Neural progenitor cell (in vitro differentiated cells): Measurements from ENCODE around the gene CCSER1. TPM values are rescaled to one million over a fixed set of nuclear protein-coding genes. Genes with fewer than 3 reads are reported as not detected.

ENCODE experiments used
- DNase-seq: peaks from one replicate; pipeline ENCODE4 v3.0.0-alpha.2; 2016; ENCODE audit warnings: low spot score
- H2AFZ ChIP-seq: fragments of 200-600 bp; sonication (generic); replicated peaks from 2 replicates; pipeline ENCODE4 v1.6.1; 2016; ENCODE audit warnings: antibody characterized with exemption
- H3F3A ChIP-seq: fragments of 200-600 bp; sonication (generic); 2 replicates; pipeline ENCODE4 v1.6.1; 2016; ENCODE audit warnings: antibody characterized with exemption, low read depth
- H3K27ac ChIP-seq: fragments of 200-600 bp; sonication (generic); 2 replicates; pipeline ENCODE4 v1.5.1; 2016; ENCODE audit warnings: mild to moderate bottlenecking
- H3K27me3 ChIP-seq: fragments of 200-600 bp; sonication (generic); 2 replicates; pipeline ENCODE4 v1.6.1; 2016; ENCODE audit warnings: mild to moderate bottlenecking, moderate library complexity
- H3K36me3 ChIP-seq: fragments of 200-600 bp; sonication (generic); 2 replicates; pipeline ENCODE4 v1.5.1; 2016
- H3K4me1 ChIP-seq: fragments of 200-600 bp; sonication (generic); 2 replicates; pipeline ENCODE4 v1.6.1; 2016; ENCODE audit warnings: mixed run types
- H3K4me2 ChIP-seq: fragments of 200-600 bp; sonication (generic); 2 replicates; pipeline ENCODE4 v1.6.1; 2016
- H3K4me3 ChIP-seq: fragments of 200-600 bp; sonication (generic); 2 replicates; pipeline ENCODE4 v1.5.1; 2016
- H3K79me2 ChIP-seq: fragments of 200-600 bp; sonication (generic); 2 replicates; pipeline ENCODE4 v1.6.1; 2016; ENCODE audit warnings: low read depth
- H3K9ac ChIP-seq: fragments of 200-600 bp; sonication (generic); 2 replicates; pipeline ENCODE4 v1.6.1; 2016
- H3K9me3 ChIP-seq: fragments of 200-600 bp; sonication (generic); 2 replicates; pipeline ENCODE4 v1.5.1; 2016; ENCODE audit warnings: low read depth
- H4K20me1 ChIP-seq: fragments of 200-600 bp; sonication (generic); 2 replicates; pipeline ENCODE4 v1.6.1; 2016; ENCODE audit warnings: low read depth
- H3K27ac Mint-ChIP-seq: 3 replicates; pipeline ENCODE4 v1.8.0; 2021; ENCODE audit warnings: mixed read lengths
- H3K27me3 Mint-ChIP-seq: 2 replicates; pipeline ENCODE4 v1.8.0; 2022; ENCODE audit warnings: low read depth, mild to moderate bottlenecking, inconsistent platforms, moderate library complexity, mixed read lengths; ENCODE audit not compliant: insufficient read depth
- H3K36me3 Mint-ChIP-seq: 3 replicates; pipeline ENCODE4 v1.8.0; 2021; ENCODE audit warnings: mixed read lengths
- H3K4me1 Mint-ChIP-seq: 3 replicates; pipeline ENCODE4 v1.8.0; 2021; ENCODE audit warnings: mixed read lengths
- H3K4me3 Mint-ChIP-seq: 3 replicates; pipeline ENCODE4 v1.8.0; 2021; ENCODE audit warnings: mild to moderate bottlenecking, moderate library complexity, mixed read lengths
- H3K9me3 Mint-ChIP-seq: 3 replicates; pipeline ENCODE4 v1.8.0; 2020; ENCODE audit warnings: mixed read lengths
- EZH2 ChIP-seq: fragments of 200-600 bp; sonication (generic); IDR thresholded peaks from 2 replicates; pipeline ENCODE4 v1.6.1; 2017; ENCODE audit warnings: antibody characterized with exemption, mild to moderate bottlenecking, moderate library complexity
- EZH2phosphoT487 ChIP-seq: fragments of 200-600 bp; sonication (generic); IDR thresholded peaks from 2 replicates; pipeline ENCODE4 v1.6.1; 2017; ENCODE audit warnings: antibody characterized with exemption
- total RNA-seq: library from RNA; depleted of rRNA; stranded (reverse); fragments of >200 nt; gene quantifications from 2 replicates; pipeline ENCODE4 v1.2.3, GENCODE V29; 2015; ENCODE audit warnings: low replicate concordance
- TF ChIP-seq, protein P1 (sequence below): fragments of 200-600 bp; sonication (generic); IDR thresholded peaks from 2 replicates; pipeline ENCODE4 v1.5.1; 2017; ENCODE audit warnings: antibody characterized with exemption, mild to moderate bottlenecking

The CCSER1 gene
- total RNA-seq, 1 donor from 2014 or later: 0.77 TPM

DNA sequence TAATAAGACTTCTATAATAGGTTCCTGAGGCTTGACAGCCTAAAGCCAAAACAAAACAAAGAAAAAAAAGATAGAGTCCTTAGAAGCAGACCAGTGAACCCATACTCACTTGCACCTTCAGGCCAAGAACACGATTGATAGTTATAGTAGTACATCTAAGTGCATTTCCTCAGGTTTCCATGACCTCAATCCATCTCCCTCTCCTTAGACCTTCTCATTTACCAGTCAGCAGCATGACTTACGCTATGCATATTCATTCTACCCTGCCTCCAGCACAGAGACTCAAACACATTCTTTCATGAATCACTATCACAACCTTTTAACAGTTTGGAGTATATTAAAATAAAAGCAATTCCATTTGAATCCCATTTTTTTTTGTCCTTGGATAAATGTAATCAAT, 855.6 kb downstream of the CCSER1 start:
- H3K27me3 Mint-ChIP-seq: peaks cover 2% of the 10 kb centered on the region
- no peak overlapping the region for H3K4me2 ChIP-seq
- no peaks in the 10 kb centered on the region for H3K9me3 Mint-ChIP-seq
- H3K4me1 ChIP-seq: no peaks in the 10 kb centered on the region
- no peak for DNase-seq
- no peak overlapping the region for H2AFZ ChIP-seq
- H3K27ac ChIP-seq: no peak overlapping the region
- no peaks in the 10 kb centered on the region for H3K36me3 ChIP-seq
- H3K4me1 Mint-ChIP-seq: no peaks in the 10 kb centered on the region
- H3K27ac Mint-ChIP-seq: no peak overlapping the region
- no peaks in the 10 kb centered on the region for H3F3A ChIP-seq
- no peaks in the 10 kb centered on the region for H3K9me3 ChIP-seq
- no peaks in the 10 kb centered on the region for H3K36me3 Mint-ChIP-seq
- no peak overlapping the region for H3K4me3 ChIP-seq
- H4K20me1 ChIP-seq: no peaks in the 10 kb centered on the region
- no peak overlapping the region for H3K9ac ChIP-seq
- H3K27me3 ChIP-seq: no peaks in the 10 kb centered on the region
- H3K4me3 Mint-ChIP-seq: no peak overlapping the region
- TF ChIP-seq EZH2 (no peak), EZH2phosphoT487 (no peak)
- TF ChIP-seq, protein P1, sequence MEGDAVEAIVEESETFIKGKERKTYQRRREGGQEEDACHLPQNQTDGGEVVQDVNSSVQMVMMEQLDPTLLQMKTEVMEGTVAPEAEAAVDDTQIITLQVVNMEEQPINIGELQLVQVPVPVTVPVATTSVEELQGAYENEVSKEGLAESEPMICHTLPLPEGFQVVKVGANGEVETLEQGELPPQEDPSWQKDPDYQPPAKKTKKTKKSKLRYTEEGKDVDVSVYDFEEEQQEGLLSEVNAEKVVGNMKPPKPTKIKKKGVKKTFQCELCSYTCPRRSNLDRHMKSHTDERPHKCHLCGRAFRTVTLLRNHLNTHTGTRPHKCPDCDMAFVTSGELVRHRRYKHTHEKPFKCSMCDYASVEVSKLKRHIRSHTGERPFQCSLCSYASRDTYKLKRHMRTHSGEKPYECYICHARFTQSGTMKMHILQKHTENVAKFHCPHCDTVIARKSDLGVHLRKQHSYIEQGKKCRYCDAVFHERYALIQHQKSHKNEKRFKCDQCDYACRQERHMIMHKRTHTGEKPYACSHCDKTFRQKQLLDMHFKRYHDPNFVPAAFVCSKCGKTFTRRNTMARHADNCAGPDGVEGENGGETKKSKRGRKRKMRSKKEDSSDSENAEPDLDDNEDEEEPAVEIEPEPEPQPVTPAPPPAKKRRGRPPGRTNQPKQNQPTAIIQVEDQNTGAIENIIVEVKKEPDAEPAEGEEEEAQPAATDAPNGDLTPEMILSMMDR: no peak
- no peaks in the 10 kb centered on the region for H3K79me2 ChIP-seq

DNA sequence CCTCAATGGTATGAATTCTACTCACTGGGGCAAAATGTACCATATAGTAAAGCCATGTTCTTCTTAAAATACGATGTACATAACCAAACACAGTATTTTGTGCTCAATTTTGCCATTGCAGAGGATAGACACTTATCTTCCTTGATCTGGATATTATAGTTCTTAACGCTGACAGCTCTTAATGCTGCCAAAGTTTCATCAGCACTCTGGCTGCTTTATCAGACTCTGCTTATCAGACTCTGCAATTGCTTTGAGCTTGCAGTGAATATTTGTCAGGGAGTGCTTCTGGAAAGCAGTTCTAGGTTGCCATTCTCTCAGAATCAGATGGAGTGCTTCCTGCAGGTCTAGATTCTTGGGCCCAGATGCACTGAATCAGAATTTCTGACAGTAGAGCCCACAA, 863.1 kb downstream of the CCSER1 start:
- H3K27me3 Mint-ChIP-seq: no peaks in the 10 kb centered on the region
- H3K36me3 Mint-ChIP-seq: no peaks in the 10 kb centered on the region
- no peak overlapping the region for H3K4me3 ChIP-seq
- H3K4me1 ChIP-seq: no peaks in the 10 kb centered on the region
- no peaks in the 10 kb centered on the region for H3F3A ChIP-seq
- H3K36me3 ChIP-seq: no peaks in the 10 kb centered on the region
- DNase-seq: no peak
- no peak overlapping the region for H3K27ac Mint-ChIP-seq
- no peak overlapping the region for H2AFZ ChIP-seq
- TF ChIP-seq EZH2phosphoT487: no peak
- TF ChIP-seq, protein P1: no peak
- no peak for TF ChIP-seq EZH2
- H3K9ac ChIP-seq: no peak overlapping the region
- H3K9me3 Mint-ChIP-seq: no peaks in the 10 kb centered on the region
- no peaks in the 10 kb centered on the region for H3K9me3 ChIP-seq
- no peak overlapping the region for H3K4me3 Mint-ChIP-seq
- H4K20me1 ChIP-seq: no peaks in the 10 kb centered on the region
- H3K27me3 ChIP-seq: no peaks in the 10 kb centered on the region
- H3K4me2 ChIP-seq: no peak overlapping the region
- no peak overlapping the region for H3K27ac ChIP-seq
- no peaks in the 10 kb centered on the region for H3K79me2 ChIP-seq
- no peaks in the 10 kb centered on the region for H3K4me1 Mint-ChIP-seq

DNA sequence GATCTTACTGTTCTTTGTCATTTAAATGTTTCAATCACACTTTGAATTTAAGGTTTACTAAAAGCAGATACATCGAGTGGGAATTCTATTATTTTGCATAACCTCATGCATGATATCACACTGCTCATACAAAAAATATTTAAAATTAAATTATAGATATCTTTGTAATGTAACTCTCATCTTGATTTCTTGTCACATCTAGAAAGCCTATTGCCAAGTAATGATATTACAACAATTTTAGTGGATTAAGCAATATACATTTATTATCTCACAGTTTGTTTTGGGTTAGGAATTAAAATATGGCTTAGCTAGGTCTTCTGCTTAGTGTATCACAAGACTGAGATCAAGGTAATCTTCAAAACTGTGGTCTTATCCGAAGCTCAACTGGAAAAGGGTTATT, 865.0 kb downstream of the CCSER1 start:
- H4K20me1 ChIP-seq: no peaks in the 10 kb centered on the region
- TF ChIP-seq, protein P1: no peak
- no peak for TF ChIP-seq EZH2phosphoT487
- TF ChIP-seq EZH2: no peak
- no peak overlapping the region for H3K9ac ChIP-seq
- Mint-ChIP-seq H3K27me3 (no peaks in the 10 kb centered on the region), H3K36me3 (no peaks in the 10 kb centered on the region), H3K4me3 (no peak overlapping the region), H3K27ac (no peak overlapping the region), H3K4me1 (no peaks in the 10 kb centered on the region), H3K9me3 (no peaks in the 10 kb centered on the region)
- DNase-seq: no peak
- no peaks in the 10 kb centered on the region for H3K36me3 ChIP-seq
- H3K4me2 ChIP-seq: no peak overlapping the region
- H3K9me3 ChIP-seq: no peaks in the 10 kb centered on the region
- H3K27ac ChIP-seq: no peak overlapping the region
- no peak overlapping the region for H2AFZ ChIP-seq
- H3K4me3 ChIP-seq: no peak overlapping the region
- no peaks in the 10 kb centered on the region for H3K4me1 ChIP-seq
- H3F3A ChIP-seq: no peaks in the 10 kb centered on the region
- H3K27me3 ChIP-seq: no peaks in the 10 kb centered on the region
- no peaks in the 10 kb centered on the region for H3K79me2 ChIP-seq
